Upper lobe of left lung (tissue), 4 donors: ENCODE measurements around the gene SPDYC.

Experiments used
- CTCF ChIP-seq, 6 experiments: fragments of 450-650 bp in 4 of 6; fragments of 200-600 bp in 2 of 6; sonication (generic) in 2 of 6; IDR thresholded peaks; one replicate each; pipeline ENCODE4 v1.5.1; 2016 to 2019; ENCODE audit warnings: antibody characterized with exemption in 6 of 6
- EP300 ChIP-seq, 4 donors: sonication (generic); formaldehyde crosslinking; IDR thresholded peaks; one replicate each; pipeline ENCODE4 v1.5.1; 2017; ENCODE audit warnings: antibody characterized with exemption in 4 of 4, control low read depth in 2 of 4
- POLR2A ChIP-seq, 4 donors: fragments of 450-650 bp; IDR thresholded peaks; one replicate each; pipeline ENCODE4 v1.5.1; 2016 to 2017; ENCODE audit warnings: antibody characterized with exemption in 4 of 4, mild to moderate bottlenecking in 2 of 4

- TF ChIP-seq CTCF (IDR thresholded peaks at IDR 0.05), result no peak
- TF ChIP-seq POLR2A (IDR thresholded peaks at IDR 0.05), result no peak
- no peak for TF ChIP-seq EP300 (IDR thresholded peaks at IDR 0.05)
These were observed 49.8 kb downstream of the SPDYC start for GRCh38 chr11:65219930-65220213.
